ENCODE data around the gene ZNRF1.

GRCh38 chr16:75012380-75013081 is 13.7 kb downstream of the ZNRF1 start:
- TF ChIP-seq POLR2A (IDR thresholded peaks at IDR 0.05), result no peak
- TF ChIP-seq, protein P1, sequence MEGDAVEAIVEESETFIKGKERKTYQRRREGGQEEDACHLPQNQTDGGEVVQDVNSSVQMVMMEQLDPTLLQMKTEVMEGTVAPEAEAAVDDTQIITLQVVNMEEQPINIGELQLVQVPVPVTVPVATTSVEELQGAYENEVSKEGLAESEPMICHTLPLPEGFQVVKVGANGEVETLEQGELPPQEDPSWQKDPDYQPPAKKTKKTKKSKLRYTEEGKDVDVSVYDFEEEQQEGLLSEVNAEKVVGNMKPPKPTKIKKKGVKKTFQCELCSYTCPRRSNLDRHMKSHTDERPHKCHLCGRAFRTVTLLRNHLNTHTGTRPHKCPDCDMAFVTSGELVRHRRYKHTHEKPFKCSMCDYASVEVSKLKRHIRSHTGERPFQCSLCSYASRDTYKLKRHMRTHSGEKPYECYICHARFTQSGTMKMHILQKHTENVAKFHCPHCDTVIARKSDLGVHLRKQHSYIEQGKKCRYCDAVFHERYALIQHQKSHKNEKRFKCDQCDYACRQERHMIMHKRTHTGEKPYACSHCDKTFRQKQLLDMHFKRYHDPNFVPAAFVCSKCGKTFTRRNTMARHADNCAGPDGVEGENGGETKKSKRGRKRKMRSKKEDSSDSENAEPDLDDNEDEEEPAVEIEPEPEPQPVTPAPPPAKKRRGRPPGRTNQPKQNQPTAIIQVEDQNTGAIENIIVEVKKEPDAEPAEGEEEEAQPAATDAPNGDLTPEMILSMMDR (IDR thresholded peaks at IDR 0.05), result no peak

Measured in lower leg skin (tissue), 3 donors.